K562 (cell line): ENCODE measurements around the gene ERAL1. TPM values are rescaled to one million over a fixed set of nuclear protein-coding genes. Genes with fewer than 3 reads are reported as not detected.
A peak's percentile ranks its signal among the peaks of the same experiment; 100 is the strongest.

Experiments
- ARID3B ChIP-seq: fragments of 250-450 bp; sonication (Bioruptor Pico); IDR thresholded peaks from 2 replicates; pipeline ENCODE4 v1.4.0; 2020; ENCODE audit warnings: borderline replicate concordance
- CBFA2T2 ChIP-seq: fragments of 450-650 bp; conservative IDR thresholded peaks from 2 replicates; pipeline ENCODE4 v1.6.1; 2017; ENCODE audit warnings: mild to moderate bottlenecking
- ETV6 ChIP-seq, 3 experiments: fragments of 150-350 bp in 1 of 3; sonication (generic) in 1 of 3; formaldehyde crosslinking in 1 of 3; IDR thresholded peaks; 2 replicates each; pipeline versions ENCODE4 v1.6.1 to v1.8.0; 2014 to 2022; ENCODE audit warnings: borderline replicate concordance in 2 of 3, low read depth in 2 of 3, antibody characterized with exemption in 1 of 3, low read length in 1 of 3, mild to moderate bottlenecking in 1 of 3, missing genetic modification reagents in 1 of 3
- FOXP1 ChIP-seq: sonication (generic); formaldehyde crosslinking; IDR thresholded peaks from 2 replicates; pipeline ENCODE4 v1.8.0; 2022; ENCODE audit warnings: mild to moderate bottlenecking, missing genetic modification reagents
- HOXB6 ChIP-seq: fragments of 250-450 bp; sonication (Bioruptor Pico); IDR thresholded peaks from 2 replicates; pipeline ENCODE4 v1.5.1; 2022; ENCODE audit warnings: mild to moderate bottlenecking, borderline replicate concordance
- MLX ChIP-seq, 2 experiments: fragments of 450-650 bp in 1 of 2; sonication (generic) in 1 of 2; formaldehyde crosslinking; conservative IDR thresholded peaks; 2 replicates each; pipeline versions ENCODE4 v1.4.0 to v1.8.1; 2020 to 2022; ENCODE audit warnings: mild to moderate bottlenecking in 1 of 2, missing genetic modification reagents in 1 of 2
- PBX2 ChIP-seq, 2 experiments: IDR thresholded peaks in 1 of 2; conservative IDR thresholded peaks in 1 of 2; 2 replicates each; pipeline ENCODE4 v1.6.1; 2016; ENCODE audit warnings: low read depth in 2 of 2, mild to moderate bottlenecking in 1 of 2, missing compliant biosample characterization in 1 of 2, missing genetic modification characterization in 1 of 2, moderate library complexity in 1 of 2
- TAF15 ChIP-seq: fragments of 200-400 bp; formaldehyde crosslinking; IDR thresholded peaks from 2 replicates; pipeline ENCODE4 v1.6.1; 2017; ENCODE audit warnings: mild to moderate bottlenecking, low read depth, low read length, moderate library complexity
- ZNF347 ChIP-seq: fragments of 450-650 bp; formaldehyde crosslinking; IDR thresholded peaks from 2 replicates; pipeline ENCODE4 v1.4.0; 2020; ENCODE audit warnings: low read depth, mild to moderate bottlenecking, moderate library complexity
- ZNF436 ChIP-seq: fragments of 250-450, 450-650 bp; sonication (Bioruptor Pico); formaldehyde crosslinking; IDR thresholded peaks from 2 replicates; pipeline ENCODE4 v1.7.0; 2020; ENCODE audit warnings: mild to moderate bottlenecking
- ZNF584 ChIP-seq: fragments of 200-800 bp; sonication (Bioruptor generic); IDR thresholded peaks from 2 replicates; pipeline ENCODE4 v1.6.1; 2016; ENCODE audit warnings: low read depth, mild to moderate bottlenecking, missing genetic modification characterization, missing compliant biosample characterization
- ZNF586 ChIP-seq: fragments of 450-650 bp; formaldehyde crosslinking; conservative IDR thresholded peaks from 2 replicates; pipeline ENCODE4 v1.4.0; 2020; ENCODE audit warnings: mild to moderate bottlenecking, moderate library complexity
- polyA plus RNA-seq, 8 experiments: library from polyadenylated mRNA; depleted of rRNA in 4 of 8; stranded (reverse) in 5 of 8; unstranded in 3 of 8; fragments of >200 nt; fragmentation: Nextera tagmentation in 2 of 8; fragmentation: Illumina TruSeq in 1 of 8; extraction: Ambion mirVana in 2 of 8; extraction: Trizol in 1 of 8; gene quantifications; 2 replicates each; pipeline versions ENCODE4 v1.2.1 to v1.2.3, GENCODE V29; 2011 to 2014; ENCODE audit warnings: inconsistent platforms in 1 of 8, missing spikeins in 1 of 8
- total RNA-seq, 7 experiments: library from RNA; depleted of rRNA in 6 of 7; stranded (reverse); fragments of >200 nt in 6 of 7; fragmentation: Illumina TruSeq in 2 of 7; extraction: Trizol in 2 of 7; gene quantifications; 2 replicates each; pipeline versions ENCODE4 v1.2.1 to v1.2.3, GENCODE V29; 2011 to 2021; ENCODE audit warnings: low replicate concordance in 1 of 7
- TF ChIP-seq, protein P1 (sequence below): fragments of 250-450 bp; sonication (Bioruptor Pico); IDR thresholded peaks from 2 replicates; pipeline ENCODE4 v1.5.1; 2021; ENCODE audit warnings: mild to moderate bottlenecking
- TF ChIP-seq, protein P2 (sequence below): sonication (generic); formaldehyde crosslinking; IDR thresholded peaks from 2 replicates; pipeline ENCODE4 v1.8.0; 2022; ENCODE audit warnings: mild to moderate bottlenecking, missing genetic modification reagents
- TF ChIP-seq, protein P3 (sequence below): fragments of 250-450 bp; sonication (Bioruptor Pico); IDR thresholded peaks from 2 replicates; pipeline ENCODE4 v1.8.0; 2022; ENCODE audit warnings: inconsistent platforms, mild to moderate bottlenecking, moderate library complexity, borderline replicate concordance

Gene ERAL1
- total and polyA plus RNA-seq, 9 of the 15 experiments (the other 6 are each of a cell fraction or from before 2014, with no cell fraction given): 37.5 to 351 (median 106) TPM

- TF ChIP-seq FOXP1 (CRISPR knock-in tag): no peak
- peak; percentile 9; the same call in 1 of the 2 replicates for TF ChIP-seq ZNF584 (CRISPR knock-in tag)
- no peak for TF ChIP-seq TAF15
- no peak for TF ChIP-seq ZNF347 (CRISPR knock-in tag)
- TF ChIP-seq PBX2 (CRISPR knock-in tag; IDR thresholded peaks at IDR 0.05; ENCODE audit: low read depth): no peak
- TF ChIP-seq PBX2 (tag; conservative IDR thresholded peaks at IDR 0.05; ENCODE audit: low read depth): no peak
- no peak for TF ChIP-seq ZNF436 (CRISPR knock-in tag)
- TF ChIP-seq MLX (CRISPR knock-in tag; conservative IDR thresholded peaks at IDR 0.05): no peak
- TF ChIP-seq CBFA2T2: no peak
- TF ChIP-seq ETV6 (IDR thresholded peaks at IDR 0.05; ENCODE audit: borderline replicate concordance in 1 of 2, low read depth in 2 of 2, low read length in 1 of 2): no peak
- no peak for TF ChIP-seq ETV6 (CRISPR knock-in tag; IDR thresholded peaks at IDR 0.05; ENCODE audit: borderline replicate concordance)
- TF ChIP-seq, protein P1, sequence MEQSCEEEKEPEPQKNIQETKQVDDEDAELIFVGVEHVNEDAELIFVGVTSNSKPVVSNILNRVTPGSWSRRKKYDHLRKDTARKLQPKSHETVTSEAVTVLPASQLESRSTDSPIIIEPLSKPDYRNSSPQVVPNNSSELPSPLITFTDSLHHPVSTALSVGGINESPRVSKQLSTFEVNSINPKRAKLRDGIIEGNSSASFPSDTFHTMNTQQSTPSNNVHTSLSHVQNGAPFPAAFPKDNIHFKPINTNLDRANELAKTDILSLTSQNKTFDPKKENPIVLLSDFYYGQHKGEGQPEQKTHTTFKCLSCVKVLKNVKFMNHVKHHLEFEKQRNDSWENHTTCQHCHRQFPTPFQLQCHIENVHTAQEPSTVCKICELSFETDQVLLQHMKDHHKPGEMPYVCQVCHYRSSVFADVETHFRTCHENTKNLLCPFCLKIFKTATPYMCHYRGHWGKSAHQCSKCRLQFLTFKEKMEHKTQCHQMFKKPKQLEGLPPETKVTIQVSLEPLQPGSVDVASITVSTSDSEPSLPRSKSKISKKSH: no peak
- TF ChIP-seq, protein P2, sequence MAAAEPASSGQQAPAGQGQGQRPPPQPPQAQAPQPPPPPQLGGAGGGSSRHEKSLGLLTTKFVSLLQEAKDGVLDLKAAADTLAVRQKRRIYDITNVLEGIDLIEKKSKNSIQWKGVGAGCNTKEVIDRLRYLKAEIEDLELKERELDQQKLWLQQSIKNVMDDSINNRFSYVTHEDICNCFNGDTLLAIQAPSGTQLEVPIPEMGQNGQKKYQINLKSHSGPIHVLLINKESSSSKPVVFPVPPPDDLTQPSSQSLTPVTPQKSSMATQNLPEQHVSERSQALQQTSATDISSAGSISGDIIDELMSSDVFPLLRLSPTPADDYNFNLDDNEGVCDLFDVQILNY (CRISPR knock-in tag): no peak
- TF ChIP-seq, protein P3, sequence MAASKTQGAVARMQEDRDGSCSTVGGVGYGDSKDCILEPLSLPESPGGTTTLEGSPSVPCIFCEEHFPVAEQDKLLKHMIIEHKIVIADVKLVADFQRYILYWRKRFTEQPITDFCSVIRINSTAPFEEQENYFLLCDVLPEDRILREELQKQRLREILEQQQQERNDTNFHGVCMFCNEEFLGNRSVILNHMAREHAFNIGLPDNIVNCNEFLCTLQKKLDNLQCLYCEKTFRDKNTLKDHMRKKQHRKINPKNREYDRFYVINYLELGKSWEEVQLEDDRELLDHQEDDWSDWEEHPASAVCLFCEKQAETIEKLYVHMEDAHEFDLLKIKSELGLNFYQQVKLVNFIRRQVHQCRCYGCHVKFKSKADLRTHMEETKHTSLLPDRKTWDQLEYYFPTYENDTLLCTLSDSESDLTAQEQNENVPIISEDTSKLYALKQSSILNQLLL (CRISPR knock-in tag): no peak
- TF ChIP-seq ZNF586 (CRISPR knock-in tag): no peak
- TF ChIP-seq HOXB6 (CRISPR knock-in tag): no peak
- no peak for TF ChIP-seq ARID3B (CRISPR knock-in tag)
Observed at GRCh38 chr17:28901866-28902818, 47.3 kb downstream of the ERAL1 start (continued).
